ENCODE measurements around the gene TAGAP.

TAGAP gene

GRCh38 chr6:159004592-159004991 lies 40.2 kb downstream of the TAGAP start:
- no peak for DNase-seq (ENCODE audit: low spot score)
- in situ Hi-C loops (cut with MboI; ENCODE audit: low sequenced_read_pairs, unreplicated experiment): loop anchor here (10.0 kb wide), 2 partner anchors 100 to 130 kb away; no protein-coding TSS in a partner anchor
- TF ChIP-seq CTCF (IDR thresholded peaks at IDR 0.05; ENCODE audit: borderline replicate concordance, control extremely low read depth, extremely low read depth, insufficient read depth, missing control alignments): no peak

DNA sequence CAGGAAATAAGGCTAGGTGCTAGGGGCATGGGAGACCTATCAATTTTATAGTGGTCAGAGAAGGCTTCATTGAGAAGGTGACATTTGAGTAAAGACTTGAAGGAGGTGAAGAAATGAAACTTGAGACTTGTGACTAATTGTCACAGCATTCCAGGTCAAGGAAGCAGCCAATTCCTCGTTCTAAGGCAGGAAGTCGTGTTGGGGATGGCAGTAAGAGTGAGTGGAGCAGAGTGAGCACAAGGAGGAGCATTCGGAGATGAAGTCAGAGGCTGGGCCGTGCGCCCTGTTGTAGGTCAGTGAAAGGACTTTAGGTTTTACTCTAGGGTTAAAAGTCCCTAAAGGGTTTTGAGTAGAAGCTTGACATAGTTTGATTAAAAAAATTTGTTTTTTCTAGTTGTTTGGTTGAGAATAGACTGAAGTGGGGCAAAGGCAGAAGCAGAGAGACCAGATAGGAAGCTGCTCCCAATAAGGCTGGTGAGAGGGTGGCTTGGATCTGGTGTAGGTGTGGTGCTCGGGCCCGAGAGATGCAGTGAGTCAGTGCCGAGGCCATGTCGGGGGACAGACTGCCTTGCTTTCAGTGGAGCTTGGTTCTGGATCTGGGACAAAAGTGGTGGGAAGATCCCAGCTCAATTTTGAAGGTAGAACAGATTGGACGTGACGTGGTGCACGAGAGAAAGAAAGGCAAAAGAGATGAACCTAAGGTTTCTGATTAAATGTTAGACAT lies 42.2 kb downstream of the TAGAP start:
- DNase-seq (ENCODE audit: low spot score): no peak
- TF ChIP-seq CTCF (IDR thresholded peaks at IDR 0.05; ENCODE audit: borderline replicate concordance, control extremely low read depth, extremely low read depth, insufficient read depth, missing control alignments): no peak
- in situ Hi-C loops (cut with MboI; ENCODE audit: low sequenced_read_pairs, unreplicated experiment): loop anchor here (10.0 kb wide), 2 partner anchors 102 to 132 kb away; no protein-coding TSS in a partner anchor

GRCh38 chr6:158999666-159000403 lies 45.0 kb downstream of the TAGAP start, which contains the start of gene RSPH3:
Gene RSPH3 (minus strand): TSS chr6:159000202. CDS start chr6:158999550, 652 bp downstream.
- in situ Hi-C loops (cut with MboI; ENCODE audit: low sequenced_read_pairs, unreplicated experiment): loop anchor here (10.0 kb wide), 2 partner anchors 105 to 135 kb away; no protein-coding TSS in a partner anchor

GRCh38 chr6:158999154-158999665 lies 45.6 kb downstream of the TAGAP start:
- no peak for TF ChIP-seq CTCF (IDR thresholded peaks at IDR 0.05; ENCODE audit: borderline replicate concordance, control extremely low read depth, extremely low read depth, insufficient read depth, missing control alignments)
- DNase-seq (ENCODE audit: low spot score): no peak
- in situ Hi-C loops (cut with MboI; ENCODE audit: low sequenced_read_pairs, unreplicated experiment): no loop called here

More at GRCh38 chr6:158999666-159000403, 45.0 kb downstream of the TAGAP start, which contains the start of gene RSPH3:
- TF ChIP-seq CTCF (IDR thresholded peaks at IDR 0.05; ENCODE audit: borderline replicate concordance, control extremely low read depth, extremely low read depth, insufficient read depth, missing control alignments): no peak
- peak; percentile 99 for DNase-seq (ENCODE audit: low spot score)

DNA sequence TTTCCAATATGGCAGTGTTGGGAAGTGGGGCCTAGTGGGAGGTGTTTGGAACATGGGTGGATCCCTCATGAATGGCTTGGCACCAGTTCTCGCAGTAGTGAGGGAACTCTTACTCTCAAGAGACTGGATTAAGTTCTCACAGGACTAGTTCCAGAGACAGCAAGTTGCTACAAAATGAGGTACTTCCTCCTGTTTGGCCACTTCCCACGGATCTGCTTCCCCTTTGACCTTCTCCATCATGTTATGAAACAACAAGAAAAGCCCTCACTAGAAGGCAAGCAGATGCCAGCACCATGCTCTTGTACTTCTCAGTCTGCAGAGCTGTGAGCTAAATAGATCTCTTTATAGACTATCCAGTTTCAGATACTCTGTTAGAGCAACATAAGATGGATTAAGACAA lies 47.9 kb downstream of the TAGAP start:
- no peak for DNase-seq (ENCODE audit: low spot score)
- in situ Hi-C loops (cut with MboI; ENCODE audit: low sequenced_read_pairs, unreplicated experiment): no loop called here
- no peak for TF ChIP-seq CTCF (IDR thresholded peaks at IDR 0.05; ENCODE audit: borderline replicate concordance, control extremely low read depth, extremely low read depth, insufficient read depth, missing control alignments)

- in situ Hi-C loops (cut with MboI; ENCODE audit: low sequenced_read_pairs, unreplicated experiment): no loop called here
- DNase-seq (ENCODE audit: low spot score): no peak
- TF ChIP-seq CTCF (IDR thresholded peaks at IDR 0.05; ENCODE audit: borderline replicate concordance, control extremely low read depth, extremely low read depth, insufficient read depth, missing control alignments): no peak
Measured at GRCh38 chr6:158993639-158994038, 51.2 kb downstream of the TAGAP start.

Data from GM13976 (cell line).